IMR-90 (cell line): ENCODE results near the gene SPATA3. TPM values are rescaled to one million over a fixed set of nuclear protein-coding genes. Genes with fewer than 3 reads are reported as not detected.

Experiments used
- ATAC-seq: fragments of 200-7000 bp; cut with Tn5 transposase; 2 replicates; pipeline ENCODE4 v1.9.1; 2020; ENCODE audit warnings: low read depth, mild to moderate bottlenecking, moderate library complexity
- BruUV-seq: library from RNA; stranded (reverse); fragments of 400-500 nt; replicated peaks from 2 replicates; lab custom pipeline; 2021; lab: Mats Ljungman, UMichigan
- CTCF ChIA-PET: fragments of 300-600 bp; formaldehyde crosslinking; extraction: SDS; loops from one replicate; lab custom pipeline; 2021; ENCODE audit warnings: antibody characterized with exemption; lab: Yijun Ruan, JAX
- POLR2A ChIA-PET: fragments of 300-600 bp; sonication (Branson Sonifier 250); formaldehyde crosslinking; loops from one replicate; lab custom pipeline; 2022; ENCODE audit warnings: antibody characterized with exemption; ENCODE audit not compliant: unreplicated experiment; lab: Charles Lee
- DNase-seq: peaks from one replicate; pipeline ENCODE4 v3.0.0; 2013
- H2AFZ ChIP-seq: replicated peaks from 2 replicates; pipeline ENCODE3; 2013; ENCODE audit warnings: low read length, mild to moderate bottlenecking; ENCODE audit not compliant: poor library complexity
- H2AK5ac ChIP-seq: 2 replicates; pipeline ENCODE4 v1.6.1; 2013; ENCODE audit warnings: low read depth, low read length, inconsistent platforms
- H2AK9ac ChIP-seq: replicated peaks from 2 replicates; pipeline ENCODE3; 2013; ENCODE audit warnings: mild to moderate bottlenecking, low read depth, low read length, moderate library complexity; ENCODE audit not compliant: poor library complexity
- H2BK120ac ChIP-seq: 2 replicates; pipeline ENCODE4 v1.6.1; 2013; ENCODE audit warnings: low read depth, low read length, inconsistent platforms
- H2BK15ac ChIP-seq: 3 replicates; pipeline ENCODE4 v1.6.1; 2013; ENCODE audit warnings: low read depth, low read length, inconsistent platforms
- H2BK20ac ChIP-seq: 2 replicates; pipeline ENCODE4 v1.6.1; 2013; ENCODE audit warnings: low read depth, mild to moderate bottlenecking, inconsistent platforms, low read length, moderate library complexity
- H2BK5ac ChIP-seq: 2 replicates; pipeline ENCODE4 v1.6.1; 2013; ENCODE audit warnings: mild to moderate bottlenecking, low read depth, low read length, inconsistent platforms; ENCODE audit not compliant: poor library complexity, severe bottlenecking
- H3K14ac ChIP-seq: replicated peaks from 2 replicates; pipeline ENCODE4 v1.6.1; 2013; ENCODE audit warnings: low read depth, low read length, inconsistent platforms
- H3K18ac ChIP-seq: 2 replicates; pipeline ENCODE4 v1.6.1; 2013; ENCODE audit warnings: low read depth, low read length, control low read depth
- H3K23ac ChIP-seq: 2 replicates; pipeline ENCODE4 v1.6.1; 2013; ENCODE audit warnings: low read depth, low read length, inconsistent platforms
- H3K27ac ChIP-seq: 2 replicates; pipeline ENCODE4 v1.5.1; 2013; ENCODE audit warnings: mild to moderate bottlenecking, control low read depth, low read length; ENCODE audit not compliant: insufficient read depth
- H3K27me3 ChIP-seq: 2 replicates; pipeline ENCODE4 v1.6.1; 2013; ENCODE audit warnings: low read length; ENCODE audit not compliant: control insufficient read depth, insufficient read depth
- H3K36me3 ChIP-seq: 2 replicates; pipeline ENCODE4 v1.6.1; 2013; ENCODE audit warnings: low read length, mixed read lengths; ENCODE audit not compliant: control insufficient read depth, insufficient read depth
- H3K4ac ChIP-seq: 2 replicates; pipeline ENCODE4 v1.6.1; 2013; ENCODE audit warnings: low read depth, low read length, inconsistent platforms
- H3K4me1 ChIP-seq: 2 replicates; pipeline ENCODE4 v1.6.1; 2013; ENCODE audit warnings: low read length, mixed read lengths; ENCODE audit not compliant: control insufficient read depth, insufficient read depth
- H3K4me2 ChIP-seq: 2 replicates; pipeline ENCODE4 v1.6.1; 2013; ENCODE audit warnings: low read depth, mild to moderate bottlenecking, control low read depth, low read length, moderate library complexity
- H3K4me3 ChIP-seq: 2 replicates; pipeline ENCODE4 v1.5.1; 2013; ENCODE audit warnings: low read depth, mild to moderate bottlenecking, control low read depth, low read length, moderate library complexity; ENCODE audit not compliant: insufficient read depth
- H3K56ac ChIP-seq: 2 replicates; pipeline ENCODE4 v1.6.1; 2013; ENCODE audit warnings: low read length, inconsistent platforms; ENCODE audit not compliant: insufficient read depth; ENCODE audit errors: extremely low read depth
- H3K79me1 ChIP-seq, 2 experiments: 2 replicates each; pipeline ENCODE4 v1.6.1; 2013; ENCODE audit warnings: low read length in 2 of 2, inconsistent platforms in 1 of 2, low read depth in 1 of 2
- H3K9ac ChIP-seq: 2 replicates; pipeline ENCODE4 v1.6.1; 2013; ENCODE audit warnings: low read depth, low read length, control low read depth
- H3K9me1 ChIP-seq: 2 replicates; pipeline ENCODE4 v1.6.1; 2013; ENCODE audit warnings: low read length, inconsistent platforms; ENCODE audit not compliant: insufficient read depth
- H3K9me3 ChIP-seq: 2 replicates; pipeline ENCODE4 v1.6.1; 2013; ENCODE audit warnings: low read length; ENCODE audit not compliant: control insufficient read depth, insufficient read depth
- H4K20me1 ChIP-seq: 2 replicates; pipeline ENCODE4 v1.6.1; 2013; ENCODE audit warnings: low read length, inconsistent platforms; ENCODE audit not compliant: insufficient read depth
- H4K5ac ChIP-seq: 2 replicates; pipeline ENCODE4 v1.6.1; 2013; ENCODE audit warnings: mild to moderate bottlenecking, low read depth, low read length, control low read depth
- H4K8ac ChIP-seq, 2 experiments: 2 replicates each; pipeline ENCODE4 v1.6.1; 2013; ENCODE audit warnings: low read depth in 2 of 2, low read length in 2 of 2, control low read depth in 1 of 2, inconsistent platforms in 1 of 2
- H4K91ac ChIP-seq: 2 replicates; pipeline ENCODE4 v1.6.1; 2013; ENCODE audit warnings: low read depth, low read length, inconsistent platforms; ENCODE audit not compliant: insufficient read depth
- BHLHE40 ChIP-seq: fragments of 150-350 bp; IDR thresholded peaks from 2 replicates; pipeline ENCODE4 v1.6.1; 2016; ENCODE audit warnings: mild to moderate bottlenecking, low read depth, low read length
- CEBPB ChIP-seq: IDR thresholded peaks from 2 replicates; pipeline ENCODE4 v1.6.1; 2012; ENCODE audit warnings: low read depth, low read length, improper control_type of control experiment
- FOS ChIP-seq: fragments of 150-350 bp; IDR thresholded peaks from 2 replicates; pipeline ENCODE4 v1.6.1; 2016; ENCODE audit warnings: low read depth, low read length
- MAFK ChIP-seq: IDR thresholded peaks from 2 replicates; pipeline ENCODE4 v1.6.1; 2012; ENCODE audit warnings: low read depth, low read length, improper control_type of control experiment
- RAD21 ChIP-seq: IDR thresholded peaks from 2 replicates; pipeline ENCODE4 v1.6.1; 2012; ENCODE audit warnings: low read length, improper control_type of control experiment
- WGBS, 2 experiments: methylation state at CpG; one replicate each; pipeline versions ENCODE4 v1.1.5 to v1.1.7; 2013; ENCODE audit warnings: missing lambda C conversion rate in 2 of 2; ENCODE audit not compliant: insufficient read length in 1 of 2; ENCODE audit errors: extremely low coverage in 2 of 2; 5-methylcytosine and 5-hydroxymethylcytosine counted together
- dilution Hi-C: fragments of 300-500 bp; cut with HindIII; formaldehyde crosslinking; loops from one replicate; pipeline ENCODE4 v1.14.3; 2018; ENCODE audit warnings: low sequenced_read_pairs; ENCODE audit not compliant: unreplicated experiment
- in situ Hi-C: fragments of 300-500 bp; cut with MboI; formaldehyde crosslinking; loops from 3 replicates; pipeline ENCODE4 v1.14.3; 2019; ENCODE audit warnings: low sequenced_read_pairs, inconsistent platforms, mixed read lengths
- intact Hi-C: fragments of 100-400 bp; cut with micrococcal nuclease; formaldehyde crosslinking; loops from 2 replicates; pipeline ENCODE4 v1.10.0; 2022
- polyA plus RNA-seq, 3 experiments: library from polyadenylated mRNA; depleted of rRNA; stranded (reverse); fragments of >200 nt; gene quantifications; 2 replicates each; pipeline ENCODE4 v1.2.3, GENCODE V29; 2012; ENCODE audit warnings: low replicate concordance in 1 of 3
- total RNA-seq: library from RNA; depleted of rRNA; stranded (reverse); fragments of >200 nt; gene quantifications from 2 replicates; pipeline ENCODE4 v1.2.3, GENCODE V29; 2012

Gene SPATA3
- total and polyA plus RNA-seq, 2 of the 4 experiments (the other 2 are of a cell fraction), result not detected

DNA sequence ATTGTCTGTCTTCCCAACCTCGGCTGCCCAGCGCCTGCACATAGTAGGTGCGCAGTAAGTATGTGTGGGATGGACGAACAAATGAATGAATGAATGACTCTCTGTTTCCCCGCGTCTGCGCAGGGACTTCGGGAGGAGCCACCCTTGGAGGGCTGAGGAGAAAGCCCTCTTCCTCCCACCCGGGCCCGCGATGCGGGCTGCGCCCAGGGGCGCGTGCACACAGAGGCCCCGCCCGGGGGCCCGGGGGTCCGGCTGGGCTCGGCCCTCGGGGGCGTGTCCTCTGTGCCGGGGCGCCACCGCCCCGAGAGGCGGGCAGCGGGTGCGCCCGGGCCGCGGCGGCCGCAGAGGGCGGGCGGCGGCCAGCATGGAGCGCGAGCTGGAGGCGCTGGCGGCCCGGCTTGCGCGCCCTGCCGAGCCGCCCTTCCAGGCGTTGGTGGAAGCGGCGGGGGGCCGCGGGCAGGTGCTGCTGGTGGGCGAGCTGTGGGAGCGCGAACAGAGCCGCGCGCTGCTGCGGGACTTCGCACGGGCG lies 41.3 kb downstream of the SPATA3 start, which contains the start of gene C2orf72:
TSS of gene C2orf72 (plus strand) at position 322 of the 529 bp plus-strand sequence. CDS start at position 365, 43 bp downstream.
- Histone ChIP-seq H3K79me1 (no peaks in the 10 kb centered on the region), H3K4me3 (peak within 1 kb of the TSS; percentile 38), H3K14ac (no peak within 1 kb of the TSS), H2BK5ac (no peak within 1 kb of the TSS), H4K5ac (no peak within 1 kb of the TSS), H3K27ac (no peak within 1 kb of the TSS), H3K9me1 (no peaks in the 10 kb centered on the region; the same call in 1 of the 2 replicates), H2AK9ac (no peak within 1 kb of the TSS), H4K91ac (no peak within 1 kb of the TSS), H2BK15ac (no peak within 1 kb of the TSS), H3K9ac (no peak within 1 kb of the TSS), H3K36me3 (no peaks in the 10 kb centered on the region), H3K4me2 (peak within 1 kb of the TSS; percentile 70), H3K18ac (no peak within 1 kb of the TSS), H2AFZ (peak within 1 kb of the TSS; percentile 76), H2BK120ac (no peak within 1 kb of the TSS), H3K56ac (no peak within 1 kb of the TSS), H4K20me1 (no peaks in the 10 kb centered on the region), H2AK5ac (no peak within 1 kb of the TSS), H3K9me3 (peaks cover 3% of the 10 kb centered on the region; the same call in 1 of the 2 replicates), H3K4ac (no peak within 1 kb of the TSS), H3K4me1 (no peaks in the 10 kb centered on the region), H4K8ac (no peak within 1 kb of the TSS), H3K23ac (no peak within 1 kb of the TSS), H2BK20ac (no peak within 1 kb of the TSS), H3K27me3 (peaks cover 73% of the 10 kb centered on the region)
- intact Hi-C loops, result no loop called here
- no peak for TF ChIP-seq CEBPB
- no peak for TF ChIP-seq BHLHE40
- TF ChIP-seq FOS, result no peak
- no peak for TF ChIP-seq MAFK
- no peak for TF ChIP-seq RAD21
- dilution Hi-C loops, result no loop called here
- POLR2A ChIA-PET, result no interaction called here
- no peak for DNase-seq
- 0% methylated on average over 7 of the region's 61 CpGs; no CpG with 5 or more reads in 1 of the 2 experiments for WGBS, 2 experiments
- no TSS peak for BruUV-seq
- peak; percentile 70 for ATAC-seq
- in situ Hi-C loops, result no loop called here
- CTCF ChIA-PET, result no interaction called here
